HG03108 (cell line): Measurements from ENCODE around the gene DGKI.
A peak's percentile ranks its signal among the peaks of the same experiment; 100 is the strongest.
"Not testable (repeated sequence)": the region's sequence is repeated elsewhere in the genome, so short reads cannot be mapped to it uniquely, and the experiment has no call there.

ENCODE experiments used
- ATAC-seq: cut with Tn5 transposase; IDR thresholded peaks from one replicate; pipeline ENCODE4 v1.9.1; 2021; ENCODE audit warnings: moderate library complexity; ENCODE audit not compliant: unreplicated experiment

DGKI gene

GRCh38 chr7:137836541-137836940 is 10.2 kb downstream of the DGKI start:
- ATAC-seq: no peak

- no peak for ATAC-seq
Observed at GRCh38 chr7:137836113-137836509, 10.7 kb downstream of the DGKI start.

- ATAC-seq: no peak
Observed at GRCh38 chr7:137835486-137836112, 11.2 kb downstream of the DGKI start.

- no peak for ATAC-seq
Observed at GRCh38 chr7:137834552-137834951, 12.2 kb downstream of the DGKI start.

DNA sequence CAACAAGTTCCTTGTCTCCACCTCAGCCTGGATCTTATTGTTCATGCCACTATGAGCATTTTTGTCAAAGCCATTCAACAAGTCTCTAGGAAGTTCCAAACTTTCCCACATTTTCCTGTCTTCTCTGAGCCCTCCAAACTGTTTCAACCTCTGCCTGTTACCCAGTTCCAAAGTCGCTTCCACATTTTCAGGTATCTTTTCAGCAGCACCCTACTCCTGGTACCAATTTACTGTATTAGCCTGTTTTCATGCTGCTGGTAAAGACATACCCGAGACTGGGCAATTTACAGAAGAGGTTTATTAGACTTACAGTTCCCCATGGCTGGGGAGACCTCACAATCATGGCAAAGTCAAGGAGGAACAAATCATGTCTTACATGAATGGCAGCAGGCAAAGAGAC is 13.8 kb downstream of the DGKI start:
- ATAC-seq: not testable (repeated sequence)

- ATAC-seq: no peak
Observed at GRCh38 chr7:137832382-137832781, 14.4 kb downstream of the DGKI start.

GRCh38 chr7:137831555-137831954 is 15.2 kb downstream of the DGKI start:
- not testable (repeated sequence) for ATAC-seq

GRCh38 chr7:137829337-137829992 is 17.3 kb downstream of the DGKI start:
- ATAC-seq: no peak

GRCh38 chr7:137828456-137828855 is 18.3 kb downstream of the DGKI start:
- no peak for ATAC-seq

DNA sequence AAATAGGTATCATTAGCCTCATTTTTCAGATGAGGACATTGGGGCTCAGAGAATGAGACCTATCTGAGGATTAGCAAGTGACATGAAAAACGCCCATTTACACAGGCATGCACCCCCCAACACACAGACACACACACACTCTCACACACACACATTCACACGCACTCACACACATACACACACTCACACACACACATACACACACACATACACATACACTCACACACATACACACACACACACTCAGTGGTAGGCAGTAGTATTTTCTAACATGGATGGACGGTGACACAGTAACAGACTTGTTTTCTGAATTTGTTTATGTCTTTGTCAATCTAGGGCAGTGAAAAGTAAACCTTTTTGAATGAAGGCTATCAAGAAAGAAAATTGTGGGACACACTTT is 21.3 kb downstream of the DGKI start:
- ATAC-seq: no peak

DNA sequence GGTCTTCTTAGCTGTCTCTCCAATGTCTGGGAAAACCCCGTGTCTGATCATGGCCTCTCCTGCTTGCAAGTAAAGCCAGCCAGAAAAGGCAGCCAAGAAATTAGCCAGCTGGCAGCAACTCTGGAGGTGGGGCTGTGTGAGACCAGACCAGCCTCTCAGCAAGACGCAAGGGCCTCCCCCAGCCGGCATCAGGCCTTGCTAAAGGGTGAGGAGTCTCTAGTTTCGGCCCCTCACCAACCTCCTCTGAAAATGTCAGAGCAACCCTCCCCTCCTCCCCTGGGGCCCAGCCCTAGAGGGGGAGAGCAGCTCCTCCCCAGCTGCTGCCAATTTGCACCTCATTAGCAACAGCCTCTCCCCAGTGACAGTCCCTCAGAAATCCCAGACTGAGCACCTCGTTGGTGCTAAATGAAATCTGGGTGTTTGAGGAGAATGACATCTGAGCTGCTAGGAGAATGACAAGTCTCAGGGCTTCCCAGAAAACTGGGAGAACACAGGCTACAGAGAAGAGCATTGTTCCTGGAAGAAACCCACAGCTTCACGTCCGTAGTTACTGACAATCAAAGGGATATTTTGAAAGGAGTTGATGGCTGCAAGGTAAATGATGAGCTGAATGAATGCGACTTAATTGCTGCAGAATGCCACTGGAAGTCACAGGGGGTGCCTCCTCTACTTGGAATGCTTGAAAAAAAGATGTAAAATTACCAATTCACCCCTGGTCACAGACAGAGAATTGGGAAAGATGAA is 25.9 kb downstream of the DGKI start:
- peak; percentile 58 for ATAC-seq

DNA sequence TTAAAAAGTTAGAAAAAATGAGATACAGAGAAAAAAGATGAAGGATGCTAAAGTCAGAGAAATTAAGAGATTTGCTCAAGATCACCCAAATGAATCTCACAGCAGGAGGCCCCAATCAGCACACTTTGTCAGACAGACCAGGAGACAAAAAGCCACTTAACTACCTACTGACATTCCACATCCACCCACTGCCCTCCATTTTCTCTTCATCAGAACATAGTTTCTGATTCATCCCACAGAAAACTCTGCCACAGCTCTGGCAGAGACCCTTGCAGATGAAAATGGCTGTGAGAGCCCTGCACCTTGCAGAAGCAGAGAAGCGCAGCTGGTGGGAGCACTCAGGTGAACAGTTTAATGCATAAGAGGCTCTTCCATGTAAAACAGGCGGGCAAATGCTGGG is 26.6 kb downstream of the DGKI start:
- no peak for ATAC-seq

- no peak for ATAC-seq
Observed at GRCh38 chr7:137818036-137818435, 28.7 kb downstream of the DGKI start.

DNA sequence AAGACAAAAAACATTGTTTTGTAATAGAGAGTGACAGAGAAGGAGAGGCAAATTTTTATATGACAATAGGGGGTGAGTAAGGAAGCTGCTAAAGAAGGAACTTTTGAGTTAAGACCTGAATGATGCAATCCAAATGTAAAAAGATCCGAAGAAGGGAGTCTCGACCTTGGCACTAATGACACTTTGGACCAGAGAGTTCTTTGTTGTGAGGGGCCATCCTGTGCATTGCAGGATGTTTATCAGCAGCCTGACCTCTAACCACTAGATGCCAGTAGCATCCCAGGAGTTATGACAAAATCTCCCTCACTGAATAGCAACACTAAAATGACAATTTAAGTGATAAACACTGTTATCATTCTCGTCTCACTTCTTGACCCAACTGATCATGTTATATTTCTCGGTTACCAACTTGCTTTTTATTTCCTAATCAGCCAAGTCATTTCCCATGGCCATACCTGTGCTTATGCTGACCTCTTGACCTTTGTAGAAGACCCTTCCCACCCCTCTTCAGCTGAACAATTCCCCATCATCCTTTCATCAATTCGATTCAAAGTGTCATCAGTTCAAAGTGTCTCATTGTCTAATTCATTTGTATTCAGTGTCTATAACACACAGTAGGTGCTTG is 30.0 kb downstream of the DGKI start:
- no peak for ATAC-seq

DNA sequence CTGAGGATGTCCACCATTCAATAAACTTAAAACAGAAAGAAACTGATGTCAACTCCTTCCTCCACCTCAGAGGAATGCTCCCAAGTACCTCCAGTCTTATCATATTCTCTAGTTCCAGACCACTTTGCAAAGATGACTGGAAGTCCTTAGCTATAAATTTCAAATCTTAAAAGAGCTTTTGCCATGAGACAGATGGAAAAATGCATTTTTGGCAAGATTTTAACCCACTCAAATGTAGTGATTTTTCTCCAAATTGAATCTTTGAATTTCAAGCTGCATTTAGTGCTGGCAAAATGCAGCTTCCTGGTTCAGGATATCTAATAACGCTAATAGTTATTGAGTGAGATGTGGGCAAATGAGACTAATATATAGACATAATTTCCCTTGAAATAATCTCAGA is 33.2 kb downstream of the DGKI start:
- no peak for ATAC-seq

DNA sequence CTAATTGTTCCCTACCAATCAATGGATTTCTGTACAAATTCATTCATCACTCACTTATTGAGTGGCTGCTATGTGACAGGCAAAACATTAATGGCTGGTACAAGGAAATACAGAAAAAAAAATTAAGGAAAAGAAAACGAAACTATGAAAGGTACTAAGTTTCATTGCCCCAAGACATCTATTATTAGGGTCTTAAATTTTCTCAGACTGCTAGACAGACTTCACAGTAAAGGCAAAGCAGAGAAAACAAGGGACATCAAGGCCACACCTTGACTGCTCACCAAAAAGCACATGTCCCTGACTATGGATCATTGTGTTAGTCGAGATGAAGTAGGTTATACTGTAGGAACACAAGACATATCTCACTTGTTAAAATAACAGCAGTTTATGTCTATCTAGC is 36.5 kb downstream of the DGKI start:
- no peak for ATAC-seq

- ATAC-seq: no peak
Observed at GRCh38 chr7:137804836-137805235, 41.9 kb downstream of the DGKI start.

- ATAC-seq: no peak
Observed at GRCh38 chr7:137801491-137801890, 45.3 kb downstream of the DGKI start.

DNA sequence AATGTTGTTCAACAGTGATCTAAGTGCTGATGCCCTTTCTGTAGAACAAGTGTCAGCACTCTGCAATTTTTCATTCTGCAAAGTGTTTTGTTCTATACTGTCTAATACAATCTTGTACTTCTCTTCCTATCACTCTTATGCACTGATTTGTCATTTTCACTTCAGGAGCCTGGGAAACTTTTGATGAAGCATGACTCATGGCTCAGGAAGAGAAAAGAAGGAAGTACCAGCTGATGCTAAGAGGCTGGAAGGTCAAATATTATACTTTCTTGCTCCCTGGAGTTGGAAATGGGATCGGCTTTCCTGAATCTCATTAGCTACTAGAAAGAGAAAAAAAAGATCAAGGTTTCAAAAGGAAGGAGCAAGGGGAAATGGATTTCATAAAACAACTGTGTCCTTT is 45.8 kb downstream of the DGKI start:
- no peak for ATAC-seq

GRCh38 chr7:137798073-137798763 is 48.6 kb downstream of the DGKI start:
- peak; percentile 86 for ATAC-seq

DNA sequence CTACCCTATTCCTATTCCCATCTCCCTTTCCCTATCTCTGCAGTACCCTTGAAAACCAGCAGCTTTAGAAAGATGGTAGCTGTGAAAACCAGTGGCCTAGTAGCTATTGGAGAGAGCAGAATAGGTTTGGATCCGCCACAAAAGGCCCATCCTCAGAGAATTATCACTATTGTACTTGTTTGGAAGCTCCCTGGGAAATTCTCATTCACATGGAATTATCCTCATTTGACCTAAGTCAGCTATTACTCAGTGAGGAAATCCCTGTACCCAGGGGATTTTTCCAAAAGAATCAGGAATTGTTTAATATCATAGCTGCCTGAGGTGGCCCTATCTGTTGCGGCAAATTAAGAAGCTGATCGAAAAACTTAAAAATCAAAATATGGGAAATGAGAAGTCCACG is 51.6 kb downstream of the DGKI start:
- ATAC-seq: no peak
